H54 (cell line): ENCODE measurements around the gene ARHGEF33.

Experiments
- DNase-seq: peaks from one replicate; pipeline ENCODE4 v3.0.0; 2011; ENCODE audit warnings: low spot score, mixed read lengths; ENCODE audit not compliant: insufficient read length
- FAIRE-seq: peaks from 3 replicates; lab custom pipeline; 2011; peaks lifted over from hg19 to GRCh38; lab: Jason Lieb, UNC
- POLR2A ChIP-seq: IDR thresholded peaks from 2 replicates; pipeline ENCODE4 v1.6.1; 2011; ENCODE audit warnings: low read depth, mild to moderate bottlenecking, low read length

The ARHGEF33 gene

GRCh38 chr2:38887902-38888554, 1.6 kb upstream of the ARHGEF33 start:
- TF ChIP-seq POLR2A: no peak

GRCh38 chr2:38889045-38889444, 630 bp upstream of the ARHGEF33 start:
- FAIRE-seq: no peak
- TF ChIP-seq POLR2A: no peak
- no peak for DNase-seq

More at GRCh38 chr2:38887902-38888554, 1.6 kb upstream of the ARHGEF33 start:
- no peak for FAIRE-seq
- no peak for DNase-seq

GRCh38 chr2:38892819-38893218, 3.1 kb downstream of the ARHGEF33 start:
- DNase-seq: no peak
- FAIRE-seq: no peak
- no peak for TF ChIP-seq POLR2A

- DNase-seq: no peak
- TF ChIP-seq POLR2A: no peak
- peak; percentile 33 for FAIRE-seq
These were observed 8.6 kb downstream of the ARHGEF33 start for GRCh38 chr2:38898256-38898655.

GRCh38 chr2:38900726-38901125, 11.1 kb downstream of the ARHGEF33 start:
- FAIRE-seq: no peak
- no peak for DNase-seq
- TF ChIP-seq POLR2A: no peak

- FAIRE-seq: no peak
- DNase-seq: no peak
- no peak for TF ChIP-seq POLR2A
These were observed 15.6 kb downstream of the ARHGEF33 start for GRCh38 chr2:38905251-38905650.

GRCh38 chr2:38907242-38907641, 17.6 kb downstream of the ARHGEF33 start:
- TF ChIP-seq POLR2A: no peak
- DNase-seq (no peak), FAIRE-seq (no peak)

GRCh38 chr2:38907743-38908562, 18.3 kb downstream of the ARHGEF33 start:
- FAIRE-seq (peak; percentile 41), DNase-seq (no peak)
- TF ChIP-seq POLR2A: no peak

- DNase-seq (no peak), FAIRE-seq (no peak)
- no peak for TF ChIP-seq POLR2A
These were observed 20.2 kb downstream of the ARHGEF33 start for GRCh38 chr2:38909872-38910271.

GRCh38 chr2:38911191-38911590, 21.5 kb downstream of the ARHGEF33 start:
- no peak for FAIRE-seq
- no peak for DNase-seq
- TF ChIP-seq POLR2A: no peak

GRCh38 chr2:38912619-38913018, 22.9 kb downstream of the ARHGEF33 start:
- DNase-seq (no peak), FAIRE-seq (no peak)
- no peak for TF ChIP-seq POLR2A

GRCh38 chr2:38922389-38922788, 32.7 kb downstream of the ARHGEF33 start:
- DNase-seq (no peak), FAIRE-seq (no peak)

GRCh38 chr2:38922902-38923301, 33.2 kb downstream of the ARHGEF33 start:
- no peak for TF ChIP-seq POLR2A
- DNase-seq (no peak), FAIRE-seq (no peak)

More at GRCh38 chr2:38922389-38922788, 32.7 kb downstream of the ARHGEF33 start:
- TF ChIP-seq POLR2A: no peak

GRCh38 chr2:38925982-38926381, 36.3 kb downstream of the ARHGEF33 start:
- DNase-seq (no peak), FAIRE-seq (no peak)
- TF ChIP-seq POLR2A: no peak
